ENCODE data around the gene PLK2.

GRCh38 chr5:58504766-58505165, 44.9 kb upstream of the PLK2 start:
- TF ChIP-seq CTCF (IDR thresholded peaks at IDR 0.05) (no peak), POLR2A (IDR thresholded peaks at IDR 0.05) (no peak)
